GM23338 (cell line): ENCODE data around the gene REPIN1. TPM values are rescaled to one million over a fixed set of nuclear protein-coding genes. Genes with fewer than 3 reads are reported as not detected.

Source experiments
- ATAC-seq: fragments of 200-7000 bp; cut with Tn5 transposase; 3 replicates; pipeline ENCODE4 v1.9.1; 2020
- DNase-seq: peaks from one replicate; pipeline ENCODE4 v3.0.0-alpha.2; 2015; ENCODE audit warnings: low spot score
- H2AFZ ChIP-seq: fragments of 200-600 bp; sonication (generic); 2 replicates; pipeline ENCODE4 v1.8.0; 2016; ENCODE audit warnings: antibody characterized with exemption, mild to moderate bottlenecking, moderate library complexity
- H3F3A ChIP-seq: fragments of 200-600 bp; sonication (generic); replicated peaks from 2 replicates; pipeline ENCODE4 v1.8.0; 2017; ENCODE audit warnings: antibody characterized with exemption, mixed run types, low read depth
- H3K27ac ChIP-seq: fragments of 200-600 bp; sonication (generic); 2 replicates; pipeline ENCODE4 v1.6.1; 2016; ENCODE audit warnings: low read depth
- H3K27me3 ChIP-seq: fragments of 200-600 bp; sonication (generic); 2 replicates; pipeline ENCODE4 v1.8.0; 2016; ENCODE audit warnings: mild to moderate bottlenecking, mixed run types, moderate library complexity; ENCODE audit not compliant: insufficient read depth
- H3K36me3 ChIP-seq: fragments of 200-600 bp; sonication (generic); 2 replicates; pipeline ENCODE4 v1.8.0; 2016; ENCODE audit warnings: mild to moderate bottlenecking; ENCODE audit not compliant: insufficient read depth
- H3K4me1 ChIP-seq: fragments of 200-600 bp; sonication (generic); 2 replicates; pipeline ENCODE4 v1.8.0; 2016; ENCODE audit warnings: mild to moderate bottlenecking, moderate library complexity; ENCODE audit not compliant: insufficient read depth
- H3K4me2 ChIP-seq: fragments of 200-600 bp; sonication (generic); 2 replicates; pipeline ENCODE4 v1.7.1; 2017; ENCODE audit warnings: mixed run types
- H3K4me3 ChIP-seq: fragments of 200-600 bp; sonication (generic); 2 replicates; pipeline ENCODE4 v1.6.1; 2016; ENCODE audit warnings: mixed run types
- H3K79me2 ChIP-seq: fragments of 200-600 bp; sonication (generic); replicated peaks from 2 replicates; pipeline ENCODE4 v1.8.0; 2017; ENCODE audit warnings: mild to moderate bottlenecking; ENCODE audit not compliant: insufficient read depth
- H3K9me2 ChIP-seq: fragments of 200-600 bp; sonication (generic); 2 replicates; pipeline ENCODE4 v1.8.0; 2017; ENCODE audit not compliant: insufficient read depth
- H4K20me1 ChIP-seq: fragments of 200-600 bp; sonication (generic); replicated peaks from 2 replicates; pipeline ENCODE4 v1.8.0; 2017; ENCODE audit warnings: mild to moderate bottlenecking; ENCODE audit not compliant: insufficient read depth
- H3K27ac Mint-ChIP-seq: 2 replicates; pipeline ENCODE4 v1.8.0; 2020; ENCODE audit warnings: inconsistent platforms, mild to moderate bottlenecking, moderate library complexity, mixed read lengths
- H3K27me3 Mint-ChIP-seq: 3 replicates; pipeline ENCODE4 v1.8.0; 2022; ENCODE audit warnings: low read depth, mild to moderate bottlenecking, moderate library complexity, mixed read lengths, inconsistent platforms; ENCODE audit not compliant: insufficient read depth, poor library complexity
- H3K36me3 Mint-ChIP-seq: 3 replicates; pipeline ENCODE4 v1.8.0; 2021; ENCODE audit warnings: low read depth, mild to moderate bottlenecking, inconsistent platforms, moderate library complexity, mixed read lengths
- H3K4me1 Mint-ChIP-seq: 3 replicates; pipeline ENCODE4 v1.8.0; 2020; ENCODE audit warnings: mild to moderate bottlenecking, inconsistent platforms, mixed read lengths
- H3K4me3 Mint-ChIP-seq: 3 replicates; pipeline ENCODE4 v1.8.0; 2021; ENCODE audit warnings: moderate library complexity, mild to moderate bottlenecking, inconsistent platforms, mixed read lengths
- H3K9me3 Mint-ChIP-seq: 3 replicates; pipeline ENCODE4 v1.8.0; 2020; ENCODE audit warnings: moderate library complexity, mild to moderate bottlenecking, inconsistent platforms, mixed read lengths
- CREB1 ChIP-seq: fragments of 250-450 bp; sonication (Bioruptor Pico); IDR thresholded peaks from 2 replicates; pipeline ENCODE4 v1.5.0; 2020; ENCODE audit warnings: low read depth, mild to moderate bottlenecking, moderate library complexity
- EZH2 ChIP-seq: fragments of 200-600 bp; sonication (generic); IDR thresholded peaks from one replicate; pipeline ENCODE4 v1.8.0; 2017; ENCODE audit warnings: antibody characterized with exemption, mild to moderate bottlenecking, low read depth; ENCODE audit not compliant: unreplicated experiment
- EZH2phosphoT487 ChIP-seq: fragments of 200-600 bp; sonication (generic); IDR thresholded peaks from one replicate; pipeline ENCODE4 v1.8.1; 2018; ENCODE audit warnings: antibody characterized with exemption; ENCODE audit not compliant: unreplicated experiment
- JUNB ChIP-seq: IDR thresholded peaks from one replicate; pipeline ENCODE4 v1.6.1; 2016; ENCODE audit warnings: antibody characterized with exemption; ENCODE audit not compliant: unreplicated experiment
- NANOG ChIP-seq: IDR thresholded peaks from 2 replicates; pipeline ENCODE4 v1.6.1; 2016; ENCODE audit warnings: antibody characterized with exemption, borderline replicate concordance
- POLR2AphosphoS5 ChIP-seq: IDR thresholded peaks from 2 replicates; pipeline ENCODE4 v1.6.1; 2016; ENCODE audit warnings: antibody characterized with exemption, low read depth
- STAT1 ChIP-seq: IDR thresholded peaks from one replicate; pipeline ENCODE4 v1.6.1; 2016; ENCODE audit warnings: antibody characterized with exemption; ENCODE audit not compliant: unreplicated experiment
- ZNF114 ChIP-seq: fragments of 250-450 bp; sonication (Bioruptor Pico); IDR thresholded peaks from 2 replicates; pipeline ENCODE4 v1.5.0; 2020; ENCODE audit warnings: mild to moderate bottlenecking, moderate library complexity
- ZNF331 ChIP-seq: fragments of 250-450 bp; sonication (Bioruptor Pico); IDR thresholded peaks from 2 replicates; pipeline ENCODE4 v1.5.0; 2020; ENCODE audit warnings: low read depth, mild to moderate bottlenecking, moderate library complexity
- polyA plus RNA-seq: library from polyadenylated mRNA; unstranded; fragments of >200 nt; fragmentation: Nextera tagmentation; extraction: Ambion mirVana; gene quantifications from 2 replicates; pipeline ENCODE4 v1.2.1, GENCODE V29; 2016
- total RNA-seq: library from RNA; depleted of rRNA; stranded (reverse); fragments of >200 nt; shearing (Covaris generic); gene quantifications from 2 replicates; pipeline ENCODE4 v1.2.3, GENCODE V29; 2014
- TF ChIP-seq, protein P1 (sequence below): IDR thresholded peaks from one replicate; pipeline ENCODE4 v1.6.1; 2018; ENCODE audit warnings: antibody characterized with exemption; ENCODE audit not compliant: unreplicated experiment
- TF ChIP-seq, protein P2 (sequence below), 2 experiments: fragments of 200-600 bp in 1 of 2; sonication (generic) in 1 of 2; conservative IDR thresholded peaks; 2 replicates each; pipeline versions ENCODE4 v1.5.1 to v1.6.1; 2016 to 2017; ENCODE audit warnings: antibody characterized with exemption in 2 of 2, low read depth in 2 of 2, mild to moderate bottlenecking in 2 of 2, moderate library complexity in 1 of 2
- TF ChIP-seq, protein P3 (sequence below): IDR thresholded peaks from 2 replicates; pipeline ENCODE4 v1.6.1; 2016; ENCODE audit warnings: antibody characterized with exemption
- TF ChIP-seq, protein P4 (sequence below): fragments of 250-450 bp; sonication (Bioruptor Pico); IDR thresholded peaks from 2 replicates; pipeline ENCODE4 v1.5.0; 2020; ENCODE audit warnings: mild to moderate bottlenecking, moderate library complexity

Gene REPIN1
- total and polyA plus RNA-seq, 2 experiments from 2014 or later, result 29.8 to 156 TPM

DNA sequence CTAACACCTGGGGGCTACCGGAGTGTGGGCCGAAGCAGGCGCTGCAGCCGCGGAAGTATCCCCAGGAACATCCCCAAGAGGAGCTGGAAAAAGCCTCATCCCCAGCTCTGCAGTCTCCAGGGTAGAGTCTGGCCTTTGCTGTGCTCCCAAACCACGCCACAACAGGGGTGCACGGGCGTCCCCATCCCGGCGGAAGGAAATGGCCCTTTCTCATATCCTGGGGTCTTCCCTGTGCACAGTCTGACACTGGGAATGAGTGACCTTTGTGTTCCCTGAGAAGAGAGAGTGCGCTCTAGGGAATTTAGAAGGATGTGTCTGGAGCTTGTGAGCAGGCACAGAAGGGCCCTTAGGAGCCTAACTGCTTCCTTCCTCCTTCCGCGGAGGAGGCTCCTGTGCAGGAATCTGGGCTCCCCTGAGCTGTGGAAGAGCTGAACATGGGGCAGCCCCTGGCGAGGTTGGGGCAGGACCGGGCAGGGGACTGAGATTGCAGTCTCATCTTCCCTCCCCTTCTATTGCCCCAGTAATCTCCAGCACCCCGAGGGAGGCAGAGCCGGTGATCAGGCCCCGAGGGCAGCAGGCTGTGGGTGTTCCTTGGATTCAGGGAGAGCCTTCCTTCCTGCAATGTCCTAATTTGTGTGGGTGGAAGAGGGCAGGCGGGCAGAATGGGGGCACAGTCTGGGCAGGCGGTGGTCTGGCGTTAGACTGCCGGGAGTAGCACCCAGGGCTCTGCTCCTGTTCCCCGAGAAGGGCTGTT lies 1.3 kb downstream of the REPIN1 start:
- Histone ChIP-seq H4K20me1 (peaks cover 5% of the 10 kb centered on the region), H3K4me3 (peak overlapping the region; percentile 81), H3K79me2 (peaks cover 47% of the 10 kb centered on the region), H3K27me3 (no peaks in the 10 kb centered on the region), H3F3A (peaks cover 19% of the 10 kb centered on the region), H3K27ac (peak overlapping the region; percentile 96), H2AFZ (no peak overlapping the region), H3K4me1 (peaks cover 45% of the 10 kb centered on the region), H3K9me2 (no peaks in the 10 kb centered on the region), H3K36me3 (0 out of 2 replicates have a peak, but pooled peaks cover 3% of the 10 kb centered on the region), H3K4me2 (peak overlapping the region; percentile 96)
- Mint-ChIP-seq H3K4me3 (peak overlapping the region; percentile 98), H3K27me3 (peaks cover 27% of the 10 kb centered on the region), H3K27ac (peak overlapping the region; percentile 100), H3K4me1 (peaks cover 58% of the 10 kb centered on the region), H3K9me3 (no peaks in the 10 kb centered on the region), H3K36me3 (peaks cover 50% of the 10 kb centered on the region)
- TF ChIP-seq EZH2, result no peak
- TF ChIP-seq, protein P1, sequence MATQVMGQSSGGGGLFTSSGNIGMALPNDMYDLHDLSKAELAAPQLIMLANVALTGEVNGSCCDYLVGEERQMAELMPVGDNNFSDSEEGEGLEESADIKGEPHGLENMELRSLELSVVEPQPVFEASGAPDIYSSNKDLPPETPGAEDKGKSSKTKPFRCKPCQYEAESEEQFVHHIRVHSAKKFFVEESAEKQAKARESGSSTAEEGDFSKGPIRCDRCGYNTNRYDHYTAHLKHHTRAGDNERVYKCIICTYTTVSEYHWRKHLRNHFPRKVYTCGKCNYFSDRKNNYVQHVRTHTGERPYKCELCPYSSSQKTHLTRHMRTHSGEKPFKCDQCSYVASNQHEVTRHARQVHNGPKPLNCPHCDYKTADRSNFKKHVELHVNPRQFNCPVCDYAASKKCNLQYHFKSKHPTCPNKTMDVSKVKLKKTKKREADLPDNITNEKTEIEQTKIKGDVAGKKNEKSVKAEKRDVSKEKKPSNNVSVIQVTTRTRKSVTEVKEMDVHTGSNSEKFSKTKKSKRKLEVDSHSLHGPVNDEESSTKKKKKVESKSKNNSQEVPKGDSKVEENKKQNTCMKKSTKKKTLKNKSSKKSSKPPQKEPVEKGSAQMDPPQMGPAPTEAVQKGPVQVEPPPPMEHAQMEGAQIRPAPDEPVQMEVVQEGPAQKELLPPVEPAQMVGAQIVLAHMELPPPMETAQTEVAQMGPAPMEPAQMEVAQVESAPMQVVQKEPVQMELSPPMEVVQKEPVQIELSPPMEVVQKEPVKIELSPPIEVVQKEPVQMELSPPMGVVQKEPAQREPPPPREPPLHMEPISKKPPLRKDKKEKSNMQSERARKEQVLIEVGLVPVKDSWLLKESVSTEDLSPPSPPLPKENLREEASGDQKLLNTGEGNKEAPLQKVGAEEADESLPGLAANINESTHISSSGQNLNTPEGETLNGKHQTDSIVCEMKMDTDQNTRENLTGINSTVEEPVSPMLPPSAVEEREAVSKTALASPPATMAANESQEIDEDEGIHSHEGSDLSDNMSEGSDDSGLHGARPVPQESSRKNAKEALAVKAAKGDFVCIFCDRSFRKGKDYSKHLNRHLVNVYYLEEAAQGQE, result no peak
- TF ChIP-seq, protein P2, sequence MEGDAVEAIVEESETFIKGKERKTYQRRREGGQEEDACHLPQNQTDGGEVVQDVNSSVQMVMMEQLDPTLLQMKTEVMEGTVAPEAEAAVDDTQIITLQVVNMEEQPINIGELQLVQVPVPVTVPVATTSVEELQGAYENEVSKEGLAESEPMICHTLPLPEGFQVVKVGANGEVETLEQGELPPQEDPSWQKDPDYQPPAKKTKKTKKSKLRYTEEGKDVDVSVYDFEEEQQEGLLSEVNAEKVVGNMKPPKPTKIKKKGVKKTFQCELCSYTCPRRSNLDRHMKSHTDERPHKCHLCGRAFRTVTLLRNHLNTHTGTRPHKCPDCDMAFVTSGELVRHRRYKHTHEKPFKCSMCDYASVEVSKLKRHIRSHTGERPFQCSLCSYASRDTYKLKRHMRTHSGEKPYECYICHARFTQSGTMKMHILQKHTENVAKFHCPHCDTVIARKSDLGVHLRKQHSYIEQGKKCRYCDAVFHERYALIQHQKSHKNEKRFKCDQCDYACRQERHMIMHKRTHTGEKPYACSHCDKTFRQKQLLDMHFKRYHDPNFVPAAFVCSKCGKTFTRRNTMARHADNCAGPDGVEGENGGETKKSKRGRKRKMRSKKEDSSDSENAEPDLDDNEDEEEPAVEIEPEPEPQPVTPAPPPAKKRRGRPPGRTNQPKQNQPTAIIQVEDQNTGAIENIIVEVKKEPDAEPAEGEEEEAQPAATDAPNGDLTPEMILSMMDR (conservative IDR thresholded peaks at IDR 0.05; ENCODE audit: low read depth in 2 of 2), result no peak
- no peak for TF ChIP-seq ZNF114 (CRISPR knock-in tag)
- TF ChIP-seq ZNF331, result no peak
- no peak for TF ChIP-seq JUNB
- TF ChIP-seq, protein P3, sequence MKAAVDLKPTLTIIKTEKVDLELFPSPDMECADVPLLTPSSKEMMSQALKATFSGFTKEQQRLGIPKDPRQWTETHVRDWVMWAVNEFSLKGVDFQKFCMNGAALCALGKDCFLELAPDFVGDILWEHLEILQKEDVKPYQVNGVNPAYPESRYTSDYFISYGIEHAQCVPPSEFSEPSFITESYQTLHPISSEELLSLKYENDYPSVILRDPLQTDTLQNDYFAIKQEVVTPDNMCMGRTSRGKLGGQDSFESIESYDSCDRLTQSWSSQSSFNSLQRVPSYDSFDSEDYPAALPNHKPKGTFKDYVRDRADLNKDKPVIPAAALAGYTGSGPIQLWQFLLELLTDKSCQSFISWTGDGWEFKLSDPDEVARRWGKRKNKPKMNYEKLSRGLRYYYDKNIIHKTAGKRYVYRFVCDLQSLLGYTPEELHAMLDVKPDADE, result no peak
- no peak for TF ChIP-seq EZH2phosphoT487
- TF ChIP-seq CREB1 (CRISPR knock-in tag), result no peak
- TF ChIP-seq, protein P4, sequence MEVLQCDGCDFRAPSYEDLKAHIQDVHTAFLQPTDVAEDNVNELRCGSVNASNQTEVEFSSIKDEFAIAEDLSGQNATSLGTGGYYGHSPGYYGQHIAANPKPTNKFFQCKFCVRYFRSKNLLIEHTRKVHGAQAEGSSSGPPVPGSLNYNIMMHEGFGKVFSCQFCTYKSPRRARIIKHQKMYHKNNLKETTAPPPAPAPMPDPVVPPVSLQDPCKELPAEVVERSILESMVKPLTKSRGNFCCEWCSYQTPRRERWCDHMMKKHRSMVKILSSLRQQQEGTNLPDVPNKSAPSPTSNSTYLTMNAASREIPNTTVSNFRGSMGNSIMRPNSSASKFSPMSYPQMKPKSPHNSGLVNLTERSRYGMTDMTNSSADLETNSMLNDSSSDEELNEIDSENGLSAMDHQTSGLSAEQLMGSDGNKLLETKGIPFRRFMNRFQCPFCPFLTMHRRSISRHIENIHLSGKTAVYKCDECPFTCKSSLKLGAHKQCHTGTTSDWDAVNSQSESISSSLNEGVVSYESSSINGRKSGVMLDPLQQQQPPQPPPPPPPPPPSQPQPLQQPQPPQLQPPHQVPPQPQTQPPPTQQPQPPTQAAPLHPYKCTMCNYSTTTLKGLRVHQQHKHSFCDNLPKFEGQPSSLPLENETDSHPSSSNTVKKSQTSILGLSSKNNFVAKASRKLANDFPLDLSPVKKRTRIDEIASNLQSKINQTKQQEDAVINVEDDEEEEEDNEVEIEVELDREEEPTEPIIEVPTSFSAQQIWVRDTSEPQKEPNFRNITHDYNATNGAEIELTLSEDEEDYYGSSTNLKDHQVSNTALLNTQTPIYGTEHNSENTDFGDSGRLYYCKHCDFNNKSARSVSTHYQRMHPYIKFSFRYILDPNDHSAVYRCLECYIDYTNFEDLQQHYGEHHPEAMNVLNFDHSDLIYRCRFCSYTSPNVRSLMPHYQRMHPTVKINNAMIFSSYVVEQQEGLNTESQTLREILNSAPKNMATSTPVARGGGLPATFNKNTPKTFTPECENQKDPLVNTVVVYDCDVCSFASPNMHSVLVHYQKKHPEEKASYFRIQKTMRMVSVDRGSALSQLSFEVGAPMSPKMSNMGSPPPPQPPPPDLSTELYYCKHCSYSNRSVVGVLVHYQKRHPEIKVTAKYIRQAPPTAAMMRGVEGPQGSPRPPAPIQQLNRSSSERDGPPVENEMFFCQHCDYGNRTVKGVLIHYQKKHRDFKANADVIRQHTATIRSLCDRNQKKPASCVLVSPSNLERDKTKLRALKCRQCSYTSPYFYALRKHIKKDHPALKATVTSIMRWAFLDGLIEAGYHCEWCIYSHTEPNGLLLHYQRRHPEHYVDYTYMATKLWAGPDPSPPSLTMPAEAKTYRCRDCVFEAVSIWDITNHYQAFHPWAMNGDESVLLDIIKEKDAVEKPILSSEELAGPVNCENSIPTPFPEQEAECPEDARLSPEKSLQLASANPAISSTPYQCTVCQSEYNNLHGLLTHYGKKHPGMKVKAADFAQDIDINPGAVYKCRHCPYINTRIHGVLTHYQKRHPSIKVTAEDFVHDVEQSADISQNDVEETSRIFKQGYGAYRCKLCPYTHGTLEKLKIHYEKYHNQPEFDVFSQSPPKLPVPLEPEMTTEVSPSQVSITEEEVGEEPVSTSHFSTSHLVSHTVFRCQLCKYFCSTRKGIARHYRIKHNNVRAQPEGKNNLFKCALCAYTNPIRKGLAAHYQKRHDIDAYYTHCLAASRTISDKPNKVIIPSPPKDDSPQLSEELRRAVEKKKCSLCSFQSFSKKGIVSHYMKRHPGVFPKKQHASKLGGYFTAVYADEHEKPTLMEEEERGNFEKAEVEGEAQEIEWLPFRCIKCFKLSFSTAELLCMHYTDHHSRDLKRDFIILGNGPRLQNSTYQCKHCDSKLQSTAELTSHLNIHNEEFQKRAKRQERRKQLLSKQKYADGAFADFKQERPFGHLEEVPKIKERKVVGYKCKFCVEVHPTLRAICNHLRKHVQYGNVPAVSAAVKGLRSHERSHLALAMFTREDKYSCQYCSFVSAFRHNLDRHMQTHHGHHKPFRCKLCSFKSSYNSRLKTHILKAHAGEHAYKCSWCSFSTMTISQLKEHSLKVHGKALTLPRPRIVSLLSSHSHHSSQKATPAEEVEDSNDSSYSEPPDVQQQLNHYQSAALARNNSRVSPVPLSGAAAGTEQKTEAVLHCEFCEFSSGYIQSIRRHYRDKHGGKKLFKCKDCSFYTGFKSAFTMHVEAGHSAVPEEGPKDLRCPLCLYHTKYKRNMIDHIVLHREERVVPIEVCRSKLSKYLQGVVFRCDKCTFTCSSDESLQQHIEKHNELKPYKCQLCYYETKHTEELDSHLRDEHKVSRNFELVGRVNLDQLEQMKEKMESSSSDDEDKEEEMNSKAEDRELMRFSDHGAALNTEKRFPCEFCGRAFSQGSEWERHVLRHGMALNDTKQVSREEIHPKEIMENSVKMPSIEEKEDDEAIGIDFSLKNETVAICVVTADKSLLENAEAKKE (CRISPR knock-in tag), result no peak
- no peak for TF ChIP-seq POLR2AphosphoS5
- no peak for TF ChIP-seq STAT1
- no peak for TF ChIP-seq NANOG
- DNase-seq (no peak), ATAC-seq (no peak)
